WTC11 (cell line): ENCODE measurements around the gene ASS1. TPM values are rescaled to one million over a fixed set of nuclear protein-coding genes. Genes with fewer than 3 reads are reported as not detected.

Source experiments
- ATAC-seq: fragments of 200-7000 bp; cut with Tn5 transposase; 2 replicates; pipeline ENCODE4 v1.10.0; 2021; ENCODE audit warnings: mild to moderate bottlenecking, moderate library complexity
- CTCF ChIA-PET: fragments of 300-600 bp; sonication (Branson Sonifier 250); formaldehyde crosslinking; loops from one replicate; lab custom pipeline; 2021; ENCODE audit warnings: antibody characterized with exemption; lab: Charles Lee
- POLR2A ChIA-PET: fragments of 350-600 bp; sonication (Branson Sonifier 250); formaldehyde crosslinking; loops from one replicate; lab custom pipeline; 2021; ENCODE audit warnings: antibody characterized with exemption; lab: Charles Lee
- DNase-seq: peaks from one replicate; pipeline ENCODE4 v3.0.0; 2021; ENCODE audit warnings: low spot score
- H3K27ac Mint-ChIP-seq: 2 replicates; pipeline ENCODE4 v1.8.0; 2021; ENCODE audit warnings: mixed read lengths
- H3K27me3 Mint-ChIP-seq: 2 replicates; pipeline ENCODE4 v1.8.0; 2021; ENCODE audit warnings: low read depth, mild to moderate bottlenecking, moderate library complexity, mixed read lengths
- H3K36me3 Mint-ChIP-seq: 2 replicates; pipeline ENCODE4 v1.8.0; 2021; ENCODE audit warnings: mixed read lengths
- H3K4me1 Mint-ChIP-seq: 2 replicates; pipeline ENCODE4 v1.8.0; 2022; ENCODE audit warnings: mixed read lengths
- H3K4me3 Mint-ChIP-seq: 2 replicates; pipeline ENCODE4 v1.8.0; 2021; ENCODE audit warnings: mild to moderate bottlenecking, moderate library complexity, mixed read lengths
- H3K9me3 Mint-ChIP-seq: 2 replicates; pipeline ENCODE4 v1.8.0; 2021; ENCODE audit warnings: mixed read lengths
- ARID4B ChIP-seq: sonication (generic); formaldehyde crosslinking; IDR thresholded peaks from 2 replicates; pipeline ENCODE4 v1.8.0; 2023; ENCODE audit warnings: missing genetic modification reagents, mild to moderate bottlenecking, borderline replicate concordance
- CREB1 ChIP-seq: sonication (generic); formaldehyde crosslinking; IDR thresholded peaks from 2 replicates; pipeline ENCODE4 v1.8.0; 2023; ENCODE audit warnings: mild to moderate bottlenecking, missing genetic modification reagents
- ELF4 ChIP-seq: sonication (generic); formaldehyde crosslinking; IDR thresholded peaks from 2 replicates; pipeline ENCODE4 v1.8.1; 2022; ENCODE audit warnings: low read depth, mild to moderate bottlenecking, moderate library complexity, missing genetic modification reagents
- FOXJ3 ChIP-seq: sonication (generic); formaldehyde crosslinking; IDR thresholded peaks from 2 replicates; pipeline ENCODE4 v1.9.0; 2021; ENCODE audit warnings: missing genetic modification reagents, mild to moderate bottlenecking, borderline replicate concordance
- GABPB1 ChIP-seq: sonication (generic); formaldehyde crosslinking; IDR thresholded peaks from 2 replicates; pipeline ENCODE4 v1.8.1; 2023; ENCODE audit warnings: mild to moderate bottlenecking, missing genetic modification reagents
- JUN ChIP-seq: sonication (generic); formaldehyde crosslinking; IDR thresholded peaks from 2 replicates; pipeline ENCODE4 v1.8.0; 2023; ENCODE audit warnings: mild to moderate bottlenecking, missing genetic modification reagents
- MYBL2 ChIP-seq: sonication (generic); formaldehyde crosslinking; IDR thresholded peaks from 2 replicates; pipeline ENCODE4 v1.8.1; 2023; ENCODE audit warnings: mild to moderate bottlenecking, moderate library complexity, missing genetic modification reagents
- NFATC4 ChIP-seq: fragments of 250-450 bp; sonication (Bioruptor Pico); IDR thresholded peaks from 2 replicates; pipeline ENCODE4 v1.9.0; 2021; ENCODE audit warnings: mild to moderate bottlenecking
- USF2 ChIP-seq: sonication (generic); formaldehyde crosslinking; IDR thresholded peaks from 2 replicates; pipeline ENCODE4 v1.8.1; 2023; ENCODE audit warnings: mild to moderate bottlenecking, missing genetic modification reagents, moderate library complexity
- ZBTB21 ChIP-seq: sonication (generic); formaldehyde crosslinking; IDR thresholded peaks from 2 replicates; pipeline ENCODE4 v1.8.1; 2023; ENCODE audit warnings: mild to moderate bottlenecking, missing genetic modification reagents, borderline replicate concordance
- ZNF121 ChIP-seq: sonication (generic); formaldehyde crosslinking; IDR thresholded peaks from 2 replicates; pipeline ENCODE4 v1.8.0; 2023; ENCODE audit warnings: missing genetic modification reagents
- ZNF138 ChIP-seq: sonication (generic); formaldehyde crosslinking; conservative IDR thresholded peaks from 2 replicates; pipeline ENCODE4 v1.8.1; 2022; ENCODE audit warnings: mild to moderate bottlenecking, moderate library complexity, missing genetic modification reagents
- ZNF396 ChIP-seq: fragments of 250-450 bp; sonication (Bioruptor Pico); IDR thresholded peaks from 2 replicates; pipeline ENCODE4 v1.8.0; 2021; ENCODE audit warnings: mild to moderate bottlenecking, moderate library complexity, borderline replicate concordance
- ZNF671 ChIP-seq: fragments of 250-450 bp; sonication (Bioruptor Pico); IDR thresholded peaks from 2 replicates; pipeline ENCODE4 v1.8.0; 2021; ENCODE audit warnings: mild to moderate bottlenecking
- total RNA-seq: library from RNA; stranded (reverse); gene quantifications from 3 replicates; pipeline ENCODE4 v1.2.3, GENCODE V29; 2021
- TF ChIP-seq, protein P1 (sequence below): sonication (generic); formaldehyde crosslinking; IDR thresholded peaks from 2 replicates; pipeline ENCODE4 v1.8.0; 2022; ENCODE audit warnings: missing genetic modification reagents
- TF ChIP-seq, protein P2 (sequence below): sonication (generic); formaldehyde crosslinking; conservative IDR thresholded peaks from 2 replicates; pipeline ENCODE4 v1.8.1; 2022; ENCODE audit warnings: mild to moderate bottlenecking, missing genetic modification reagents
- TF ChIP-seq, protein P3 (sequence below): sonication (generic); formaldehyde crosslinking; conservative IDR thresholded peaks from 2 replicates; pipeline ENCODE4 v1.8.1; 2023; ENCODE audit warnings: mild to moderate bottlenecking, low read depth, missing genetic modification reagents, moderate library complexity

ASS1 gene
- total RNA-seq, 1 experiment from 2014 or later: 95.7 TPM

DNA sequence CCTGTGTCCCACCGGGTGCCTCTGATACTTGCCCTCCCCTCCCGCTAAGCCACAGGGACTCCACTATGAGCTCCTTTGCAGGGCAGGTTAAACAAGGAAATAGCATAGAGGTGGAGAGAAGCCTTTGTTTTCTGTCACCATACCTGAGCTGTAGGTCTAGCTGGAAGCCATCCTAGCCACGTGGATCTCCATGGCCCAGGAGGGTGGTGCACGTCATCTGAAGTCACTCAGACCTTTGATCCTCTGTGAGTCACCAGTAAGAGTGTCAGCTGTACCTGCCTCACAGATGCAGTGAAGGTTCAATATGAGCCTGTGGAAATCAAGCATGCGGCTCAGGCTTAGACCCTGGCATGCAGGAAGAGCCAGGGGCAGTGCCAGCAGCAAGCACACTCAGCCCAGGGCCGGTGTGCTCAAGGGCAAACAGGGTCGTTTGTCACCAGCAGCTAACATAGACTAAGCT lies 55.1 kb downstream of the ASS1 start:
- Mint-ChIP-seq H3K27ac (no peak overlapping the region), H3K4me1 (peaks cover 9% of the 10 kb centered on the region), H3K9me3 (peaks cover 8% of the 10 kb centered on the region), H3K4me3 (no peak overlapping the region), H3K36me3 (peaks cover 10% of the 10 kb centered on the region), H3K27me3 (no peaks in the 10 kb centered on the region)
- ATAC-seq (no peak), DNase-seq (no peak)
- ChIA-PET POLR2A (no interaction called here), CTCF (interaction anchor here (0.7 to 1.4 kb wide), 2 partner anchors 39 to 182 kb away, joined by 3 to 5 read pairs; no protein-coding TSS in a partner anchor)
- TF ChIP-seq GABPB1 (CRISPR knock-in tag) (peak; percentile 61), ZNF121 (CRISPR knock-in tag) (no peak)
- TF ChIP-seq, all 79 proteins: peak for 1

- Mint-ChIP-seq H3K9me3 (peaks cover 4% of the 10 kb centered on the region), H3K4me3 (no peak overlapping the region), H3K27ac (no peak overlapping the region), H3K4me1 (peaks cover 9% of the 10 kb centered on the region), H3K27me3 (no peaks in the 10 kb centered on the region), H3K36me3 (peaks cover 5% of the 10 kb centered on the region; the same call in 1 of the 2 replicates)
- POLR2A ChIA-PET: no interaction called here
- DNase-seq: no peak
- CTCF ChIA-PET: interaction anchor here (0.7 to 1.5 kb wide), 4 partner anchors 35 to 181 kb away, joined by 3 to 6 read pairs (median 4); no protein-coding TSS in a partner anchor
- ATAC-seq: no peak
- TF ChIP-seq CREB1 (CRISPR knock-in tag) (no peak), ARID4B (CRISPR knock-in tag) (no peak), ZNF671 (no peak)
Observed at GRCh38 chr9:130500340-130501180, 55.8 kb downstream of the ASS1 start.

DNA sequence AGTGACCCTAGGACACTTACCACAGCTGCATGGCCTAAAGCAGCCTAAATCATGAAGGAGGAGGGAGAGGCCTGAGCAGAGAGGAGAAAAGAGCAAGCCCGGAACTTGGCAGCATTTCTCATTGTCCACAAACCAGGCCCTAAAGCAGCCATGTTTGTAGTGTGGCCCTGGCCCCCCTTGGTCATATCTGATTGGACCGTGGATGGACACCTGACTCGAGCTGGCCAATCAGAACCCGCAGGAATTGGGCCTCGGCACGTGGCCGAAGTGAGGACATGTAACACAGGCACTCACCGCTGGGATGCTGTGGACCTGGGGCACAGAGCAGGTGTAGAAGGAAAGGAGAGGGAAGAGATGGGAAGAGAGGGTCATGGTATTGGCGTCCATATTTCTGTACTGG lies 56.9 kb downstream of the ASS1 start:
- ATAC-seq: 0 out of 2 replicates have a peak, but pooled peaks have one; percentile 30
- no peak for DNase-seq
- CTCF ChIA-PET: interaction anchor here (1.5 kb wide), 1 partner anchor 36 kb away, joined by 6 read pairs; no protein-coding TSS in a partner anchor
- Mint-ChIP-seq H3K4me1 (peaks cover 9% of the 10 kb centered on the region), H3K36me3 (no peaks in the 10 kb centered on the region; the same call in 1 of the 2 replicates), H3K27ac (no peak overlapping the region), H3K9me3 (no peaks in the 10 kb centered on the region), H3K4me3 (no peak overlapping the region), H3K27me3 (no peaks in the 10 kb centered on the region)
- POLR2A ChIA-PET: no interaction called here
- TF ChIP-seq, protein P1, sequence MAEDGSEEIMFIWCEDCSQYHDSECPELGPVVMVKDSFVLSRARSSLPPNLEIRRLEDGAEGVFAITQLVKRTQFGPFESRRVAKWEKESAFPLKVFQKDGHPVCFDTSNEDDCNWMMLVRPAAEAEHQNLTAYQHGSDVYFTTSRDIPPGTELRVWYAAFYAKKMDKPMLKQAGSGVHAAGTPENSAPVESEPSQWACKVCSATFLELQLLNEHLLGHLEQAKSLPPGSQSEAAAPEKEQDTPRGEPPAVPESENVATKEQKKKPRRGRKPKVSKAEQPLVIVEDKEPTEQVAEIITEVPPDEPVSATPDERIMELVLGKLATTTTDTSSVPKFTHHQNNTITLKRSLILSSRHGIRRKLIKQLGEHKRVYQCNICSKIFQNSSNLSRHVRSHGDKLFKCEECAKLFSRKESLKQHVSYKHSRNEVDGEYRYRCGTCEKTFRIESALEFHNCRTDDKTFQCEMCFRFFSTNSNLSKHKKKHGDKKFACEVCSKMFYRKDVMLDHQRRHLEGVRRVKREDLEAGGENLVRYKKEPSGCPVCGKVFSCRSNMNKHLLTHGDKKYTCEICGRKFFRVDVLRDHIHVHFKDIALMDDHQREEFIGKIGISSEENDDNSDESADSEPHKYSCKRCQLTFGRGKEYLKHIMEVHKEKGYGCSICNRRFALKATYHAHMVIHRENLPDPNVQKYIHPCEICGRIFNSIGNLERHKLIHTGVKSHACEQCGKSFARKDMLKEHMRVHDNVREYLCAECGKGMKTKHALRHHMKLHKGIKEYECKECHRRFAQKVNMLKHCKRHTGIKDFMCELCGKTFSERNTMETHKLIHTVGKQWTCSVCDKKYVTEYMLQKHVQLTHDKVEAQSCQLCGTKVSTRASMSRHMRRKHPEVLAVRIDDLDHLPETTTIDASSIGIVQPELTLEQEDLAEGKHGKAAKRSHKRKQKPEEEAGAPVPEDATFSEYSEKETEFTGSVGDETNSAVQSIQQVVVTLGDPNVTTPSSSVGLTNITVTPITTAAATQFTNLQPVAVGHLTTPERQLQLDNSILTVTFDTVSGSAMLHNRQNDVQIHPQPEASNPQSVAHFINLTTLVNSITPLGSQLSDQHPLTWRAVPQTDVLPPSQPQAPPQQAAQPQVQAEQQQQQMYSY (CRISPR knock-in tag): no peak
- TF ChIP-seq JUN (CRISPR knock-in tag): no peak
- no peak for TF ChIP-seq FOXJ3
- TF ChIP-seq, protein P2, sequence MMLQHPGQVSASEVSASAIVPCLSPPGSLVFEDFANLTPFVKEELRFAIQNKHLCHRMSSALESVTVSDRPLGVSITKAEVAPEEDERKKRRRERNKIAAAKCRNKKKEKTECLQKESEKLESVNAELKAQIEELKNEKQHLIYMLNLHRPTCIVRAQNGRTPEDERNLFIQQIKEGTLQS (CRISPR knock-in tag): no peak
- no peak for TF ChIP-seq ZBTB21 (CRISPR knock-in tag)
- TF ChIP-seq, protein P3, sequence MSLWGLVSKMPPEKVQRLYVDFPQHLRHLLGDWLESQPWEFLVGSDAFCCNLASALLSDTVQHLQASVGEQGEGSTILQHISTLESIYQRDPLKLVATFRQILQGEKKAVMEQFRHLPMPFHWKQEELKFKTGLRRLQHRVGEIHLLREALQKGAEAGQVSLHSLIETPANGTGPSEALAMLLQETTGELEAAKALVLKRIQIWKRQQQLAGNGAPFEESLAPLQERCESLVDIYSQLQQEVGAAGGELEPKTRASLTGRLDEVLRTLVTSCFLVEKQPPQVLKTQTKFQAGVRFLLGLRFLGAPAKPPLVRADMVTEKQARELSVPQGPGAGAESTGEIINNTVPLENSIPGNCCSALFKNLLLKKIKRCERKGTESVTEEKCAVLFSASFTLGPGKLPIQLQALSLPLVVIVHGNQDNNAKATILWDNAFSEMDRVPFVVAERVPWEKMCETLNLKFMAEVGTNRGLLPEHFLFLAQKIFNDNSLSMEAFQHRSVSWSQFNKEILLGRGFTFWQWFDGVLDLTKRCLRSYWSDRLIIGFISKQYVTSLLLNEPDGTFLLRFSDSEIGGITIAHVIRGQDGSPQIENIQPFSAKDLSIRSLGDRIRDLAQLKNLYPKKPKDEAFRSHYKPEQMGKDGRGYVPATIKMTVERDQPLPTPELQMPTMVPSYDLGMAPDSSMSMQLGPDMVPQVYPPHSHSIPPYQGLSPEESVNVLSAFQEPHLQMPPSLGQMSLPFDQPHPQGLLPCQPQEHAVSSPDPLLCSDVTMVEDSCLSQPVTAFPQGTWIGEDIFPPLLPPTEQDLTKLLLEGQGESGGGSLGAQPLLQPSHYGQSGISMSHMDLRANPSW (CRISPR knock-in tag): no peak
- no peak for TF ChIP-seq MYBL2 (CRISPR knock-in tag)
- no peak for TF ChIP-seq ZNF138 (CRISPR knock-in tag)
- no peak for TF ChIP-seq ZNF396 (CRISPR knock-in tag)
- no peak for TF ChIP-seq ZNF121 (CRISPR knock-in tag)
- peak; percentile 85 for TF ChIP-seq USF2 (CRISPR knock-in tag)
- no peak for TF ChIP-seq ELF4 (CRISPR knock-in tag)
- TF ChIP-seq NFATC4 (CRISPR knock-in tag): no peak
